Fibroblast of lung (primary cell): ENCODE measurements around the gene FBLN7.

Experiments
- EZH2 ChIP-seq: IDR thresholded peaks from 2 replicates; pipeline ENCODE4 v1.5.1; 2012; ENCODE audit warnings: low read length, control low read depth, mild to moderate bottlenecking; ENCODE audit errors: missing control alignments
- TF ChIP-seq, protein P1 (sequence below), 2 donors: IDR thresholded peaks in 1 of 2; conservative IDR thresholded peaks in 1 of 2; 1 replicate in 1 of 2; 2 replicates in 1 of 2; pipeline ENCODE4 v1.5.1; 2011 to 2012; ENCODE audit warnings: low read length in 2 of 2, control low read depth in 1 of 2, inconsistent platforms in 1 of 2, low read depth in 1 of 2, mild to moderate bottlenecking in 1 of 2

DNA sequence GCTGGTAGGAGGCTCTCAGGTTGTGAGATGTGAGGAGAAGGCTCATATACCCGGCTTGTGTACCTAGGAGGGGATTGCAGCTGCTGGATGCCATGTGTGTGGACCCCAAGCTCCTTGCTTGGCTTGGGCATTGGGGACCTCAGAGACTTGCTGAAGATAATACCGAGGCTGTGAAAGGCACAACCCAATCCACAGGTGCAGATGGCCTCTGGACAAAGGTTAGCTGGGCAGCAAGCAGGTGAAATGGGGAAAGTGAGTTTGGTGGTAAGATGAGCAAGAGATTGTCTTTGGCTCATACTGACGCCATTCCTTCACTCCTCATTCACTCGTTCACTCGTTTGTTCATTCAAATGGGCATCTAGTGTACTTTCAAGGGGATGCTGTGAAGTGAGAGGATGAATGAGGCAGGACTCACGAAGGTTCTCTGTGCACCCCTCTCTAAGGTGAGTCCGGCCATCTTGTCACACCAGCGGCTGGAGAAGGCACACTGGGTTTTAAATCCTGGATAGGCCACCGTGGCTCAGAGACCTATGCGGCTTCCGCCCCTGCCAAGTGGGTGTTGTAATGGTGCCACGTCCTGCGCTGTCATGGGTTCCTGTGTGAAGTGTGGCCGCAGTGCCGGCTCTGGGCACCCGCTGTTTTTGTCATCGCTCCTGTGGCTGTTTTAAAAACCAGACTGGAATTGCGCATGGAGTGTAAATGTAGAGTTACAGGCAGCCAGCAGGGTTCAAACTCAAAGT is 13.7 kb downstream of the FBLN7 start:
- no peak for TF ChIP-seq EZH2
- TF ChIP-seq, protein P1, sequence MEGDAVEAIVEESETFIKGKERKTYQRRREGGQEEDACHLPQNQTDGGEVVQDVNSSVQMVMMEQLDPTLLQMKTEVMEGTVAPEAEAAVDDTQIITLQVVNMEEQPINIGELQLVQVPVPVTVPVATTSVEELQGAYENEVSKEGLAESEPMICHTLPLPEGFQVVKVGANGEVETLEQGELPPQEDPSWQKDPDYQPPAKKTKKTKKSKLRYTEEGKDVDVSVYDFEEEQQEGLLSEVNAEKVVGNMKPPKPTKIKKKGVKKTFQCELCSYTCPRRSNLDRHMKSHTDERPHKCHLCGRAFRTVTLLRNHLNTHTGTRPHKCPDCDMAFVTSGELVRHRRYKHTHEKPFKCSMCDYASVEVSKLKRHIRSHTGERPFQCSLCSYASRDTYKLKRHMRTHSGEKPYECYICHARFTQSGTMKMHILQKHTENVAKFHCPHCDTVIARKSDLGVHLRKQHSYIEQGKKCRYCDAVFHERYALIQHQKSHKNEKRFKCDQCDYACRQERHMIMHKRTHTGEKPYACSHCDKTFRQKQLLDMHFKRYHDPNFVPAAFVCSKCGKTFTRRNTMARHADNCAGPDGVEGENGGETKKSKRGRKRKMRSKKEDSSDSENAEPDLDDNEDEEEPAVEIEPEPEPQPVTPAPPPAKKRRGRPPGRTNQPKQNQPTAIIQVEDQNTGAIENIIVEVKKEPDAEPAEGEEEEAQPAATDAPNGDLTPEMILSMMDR (conservative IDR thresholded peaks at IDR 0.05 in 1 of 2, IDR thresholded peaks at IDR 0.05 in 1 of 2; ENCODE audit: low read depth in 1 of 2, low read length in 2 of 2) = no peak
